ENCODE measurements around the gene NGF. TPM values are rescaled to one million over a fixed set of nuclear protein-coding genes. Genes with fewer than 3 reads are reported as not detected.
"Not testable (repeated sequence)": the region's sequence is repeated elsewhere in the genome, so short reads cannot be mapped to it uniquely, and the experiment has no call there.

Gene NGF
- total and polyA plus RNA-seq, 8 donors: 0.31 to 3.1 (median 1.8) TPM; not detected in 3

GRCh38 chr1:115373305-115373704, 35.3 kb upstream of the NGF start:
- TF ChIP-seq POLR2A (IDR thresholded peaks at IDR 0.05): no peak
- TF ChIP-seq POLR2AphosphoS5 (IDR thresholded peaks at IDR 0.05): no peak
- TF ChIP-seq EP300 (IDR thresholded peaks at IDR 0.05): no peak
- no peaks in the 10 kb centered on the region for H3K27me3 ChIP-seq
- no peaks in the 10 kb centered on the region for H3K4me1 ChIP-seq
- H3K9me3 ChIP-seq: no peaks in the 10 kb centered on the region
- H3K4me3 ChIP-seq: no peak overlapping the region
- no peak overlapping the region for H3K27ac ChIP-seq
- no peak for DNase-seq
- intact Hi-C loops (cut with DNase I; ENCODE audit: low total_unique reads): no loop called here
- H3K36me3 ChIP-seq: no peaks in the 10 kb centered on the region

GRCh38 chr1:115365738-115366137, 27.7 kb upstream of the NGF start:
- peak in 1 of 2 donors; percentile 72 for DNase-seq
- 79 to 92% (median 82%) methylated on average over 5 of the region's 5 CpGs for WGBS, 5 donors
- H3K4me3 ChIP-seq: no peak overlapping the region

GRCh38 chr1:115364780-115365155, 26.7 kb upstream of the NGF start:
- TF ChIP-seq CTCF (IDR thresholded peaks at IDR 0.05) (no peak), EP300 (IDR thresholded peaks at IDR 0.05) (no peak), POLR2A (IDR thresholded peaks at IDR 0.05) (no peak), POLR2AphosphoS5 (IDR thresholded peaks at IDR 0.05) (no peak)
- H3K4me3 ChIP-seq: no peak overlapping the region
- peaks cover 0 to 20% (median 3%) of the 10 kb centered on the region in 4 donors for H3K9me3 ChIP-seq
- H3K36me3 ChIP-seq: no peaks in the 10 kb centered on the region
- DNase-seq: no peak
- 35 to 76% (median 61%) methylated on average over 2 of the region's 2 CpGs for WGBS, 5 donors
- H3K27me3 ChIP-seq: no peaks in the 10 kb centered on the region
- H3K27ac ChIP-seq: peak overlapping the region in 2 of 5 donors; percentile 15 to 32
- peaks cover 0 to 18% (median 11%) of the 10 kb centered on the region in 4 donors for H3K4me1 ChIP-seq
- intact Hi-C loops (cut with DNase I; ENCODE audit: low total_unique reads): no loop called here

More at GRCh38 chr1:115365738-115366137, 27.7 kb upstream of the NGF start:
- H3K36me3 ChIP-seq: no peaks in the 10 kb centered on the region
- peaks cover 0 to 10% (median 0%) of the 10 kb centered on the region in 4 donors for H3K9me3 ChIP-seq
- intact Hi-C loops (cut with DNase I; ENCODE audit: low total_unique reads): no loop called here
- H3K27me3 ChIP-seq: no peaks in the 10 kb centered on the region
- H3K4me1 ChIP-seq: peaks cover 0 to 18% (median 11%) of the 10 kb centered on the region in 4 donors
- peak overlapping the region in 1 of 5 donors; percentile 15 for H3K27ac ChIP-seq
- TF ChIP-seq POLR2AphosphoS5 (IDR thresholded peaks at IDR 0.05) (no peak), EP300 (IDR thresholded peaks at IDR 0.05) (no peak), CTCF (IDR thresholded peaks at IDR 0.05) (no peak), POLR2A (IDR thresholded peaks at IDR 0.05) (no peak)

GRCh38 chr1:115364046-115364779, 26.2 kb upstream of the NGF start:
- Histone ChIP-seq H3K27me3 (no peaks in the 10 kb centered on the region), H3K4me1 (peaks cover 0 to 18% (median 11%) of the 10 kb centered on the region in 4 donors), H3K36me3 (no peaks in the 10 kb centered on the region), H3K9me3 (peaks cover 0 to 20% (median 3%) of the 10 kb centered on the region in 4 donors), H3K27ac (peak overlapping the region in 3 of 5 donors; percentile 15 to 46 (median 31)), H3K4me3 (no peak overlapping the region)
- TF ChIP-seq POLR2A (IDR thresholded peaks at IDR 0.05) (no peak), EP300 (IDR thresholded peaks at IDR 0.05) (no peak), POLR2AphosphoS5 (IDR thresholded peaks at IDR 0.05) (no peak), CTCF (IDR thresholded peaks at IDR 0.05) (no peak)
- intact Hi-C loops (cut with DNase I; ENCODE audit: low total_unique reads): no loop called here
- DNase-seq: peak in 1 of 2 donors; percentile 81
- 59 to 77% (median 72%) methylated on average over 6 to 7 of the region's 7 CpGs for WGBS, 5 donors

- TF ChIP-seq EP300 (IDR thresholded peaks at IDR 0.05) (no peak), POLR2AphosphoS5 (IDR thresholded peaks at IDR 0.05) (no peak), POLR2A (IDR thresholded peaks at IDR 0.05) (no peak), CTCF (IDR thresholded peaks at IDR 0.05) (no peak)
- Histone ChIP-seq H3K36me3 (no peaks in the 10 kb centered on the region), H3K4me3 (no peak overlapping the region), H3K9me3 (peaks cover 0 to 20% (median 3%) of the 10 kb centered on the region in 4 donors), H3K27me3 (no peaks in the 10 kb centered on the region), H3K27ac (no peak overlapping the region), H3K4me1 (peaks cover 0 to 18% (median 11%) of the 10 kb centered on the region in 4 donors)
- intact Hi-C loops (cut with DNase I; ENCODE audit: low total_unique reads): no loop called here
- 57 to 92% (median 86%) methylated on average over 1 of the region's 1 CpG for WGBS, 5 donors
- DNase-seq: no peak
Observed at GRCh38 chr1:115363171-115363570, 25.1 kb upstream of the NGF start.

- Histone ChIP-seq H3K4me1 (peaks cover 0 to 13% (median 11%) of the 10 kb centered on the region in 4 donors), H3K9me3 (peaks cover 0 to 20% (median 3%) of the 10 kb centered on the region in 4 donors)
- H3K27ac ChIP-seq; intact Hi-C loops (cut with DNase I; ENCODE audit: low total_unique reads); H3K27me3 ChIP-seq; H3K36me3 ChIP-seq; DNase-seq; H3K4me3 ChIP-seq: not testable (repeated sequence)
- WGBS, 5 donors: 91 to 97% (median 96%) methylated on average over 5 to 26 of the region's 26 CpGs
Observed at GRCh38 chr1:115360505-115361129, 22.6 kb upstream of the NGF start.

Measured in stomach (tissue), 9 donors.